Caco-2 (cell line): ENCODE data around the gene MAP1LC3C. TPM values are rescaled to one million over a fixed set of nuclear protein-coding genes. Genes with fewer than 3 reads are reported as not detected.

ENCODE experiments used
- BruUV-seq: library from RNA; stranded (reverse); fragments of 400-500 nt; replicated peaks from 2 replicates; lab custom pipeline; 2021; lab: Mats Ljungman, UMichigan
- CTCF ChIA-PET: fragments of 300-600 bp; sonication (Branson Sonifier 250); formaldehyde crosslinking; loops from one replicate; lab custom pipeline; 2022; ENCODE audit warnings: antibody characterized with exemption; lab: Charles Lee
- POLR2A ChIA-PET: fragments of 300-600 bp; sonication (Branson Sonifier 250); formaldehyde crosslinking; loops from one replicate; lab custom pipeline; 2022; ENCODE audit warnings: antibody characterized with exemption; lab: Charles Lee
- DNase-seq, 2 experiments: peaks; one replicate each; pipeline versions ENCODE4 v3.0.0 to v3.0.0-alpha.2; 2020 to 2022
- H3K27me3 ChIP-seq: replicated peaks from 2 replicates; pipeline ENCODE4 v1.6.0; 2011; ENCODE audit warnings: low read length; ENCODE audit not compliant: control insufficient read depth, insufficient read depth
- H3K36me3 ChIP-seq: 2 replicates; pipeline ENCODE4 v1.5.1; 2011; ENCODE audit warnings: low read length; ENCODE audit not compliant: control insufficient read depth, insufficient read depth
- H3K4me1 ChIP-seq: fragments of 250-450 bp; sonication (Bioruptor Pico); 2 replicates; pipeline ENCODE4 v1.5.1; 2020; ENCODE audit warnings: mild to moderate bottlenecking
- H3K4me3 ChIP-seq: 2 replicates; pipeline ENCODE4 v1.5.1; 2011; ENCODE audit warnings: low read depth, mild to moderate bottlenecking, control low read depth, low read length
- H3K9me3 ChIP-seq: fragments of 250-450 bp; sonication (Bioruptor Pico); 2 replicates; pipeline ENCODE4 v1.5.1; 2020; ENCODE audit warnings: mild to moderate bottlenecking, moderate library complexity
- H3K27ac Mint-ChIP-seq: one replicate; pipeline ENCODE4 v1.8.0; 2022; ENCODE audit warnings: mixed read lengths; ENCODE audit not compliant: unreplicated experiment
- H3K27me3 Mint-ChIP-seq: one replicate; pipeline ENCODE4 v1.8.0; 2022; ENCODE audit warnings: mixed read lengths; ENCODE audit not compliant: insufficient read depth, unreplicated experiment
- H3K36me3 Mint-ChIP-seq: one replicate; pipeline ENCODE4 v1.8.0; 2022; ENCODE audit warnings: mild to moderate bottlenecking, mixed read lengths; ENCODE audit not compliant: insufficient read depth, unreplicated experiment
- H3K4me1 Mint-ChIP-seq: one replicate; pipeline ENCODE4 v1.8.0; 2022; ENCODE audit warnings: low read depth, mixed read lengths; ENCODE audit not compliant: unreplicated experiment
- H3K4me3 Mint-ChIP-seq: one replicate; pipeline ENCODE4 v1.8.0; 2022; ENCODE audit warnings: mild to moderate bottlenecking, moderate library complexity, mixed read lengths; ENCODE audit not compliant: unreplicated experiment
- H3K9me3 Mint-ChIP-seq: one replicate; pipeline ENCODE4 v1.8.0; 2022; ENCODE audit warnings: mixed read lengths; ENCODE audit not compliant: unreplicated experiment
- intact Hi-C: fragments of 100-400 bp; cut with micrococcal nuclease; formaldehyde crosslinking; loops from one replicate; pipeline ENCODE4 v1.10.0; 2022; ENCODE audit not compliant: unreplicated experiment
- total RNA-seq: library from RNA; stranded (reverse); gene quantifications from 2 replicates; pipeline ENCODE4 v1.2.3, GENCODE V29; 2022
- TF ChIP-seq, protein P1 (sequence below), 2 experiments: fragments of 200-600 bp in 1 of 2; IDR thresholded peaks; 1 replicate in 1 of 2; 2 replicates in 1 of 2; pipeline versions ENCODE4 v1.5.1 to v1.8.0; 2011 to 2022; ENCODE audit warnings: antibody characterized with exemption in 1 of 2, control low read depth in 1 of 2, inconsistent platforms in 1 of 2, low read depth in 1 of 2, low read length in 1 of 2, mild to moderate bottlenecking in 1 of 2, moderate library complexity in 1 of 2; ENCODE audit not compliant: insufficient read depth in 1 of 2, severe bottlenecking in 1 of 2, unreplicated experiment in 1 of 2

MAP1LC3C gene
- total RNA-seq, 1 experiment from 2014 or later = 0.86 TPM

DNA sequence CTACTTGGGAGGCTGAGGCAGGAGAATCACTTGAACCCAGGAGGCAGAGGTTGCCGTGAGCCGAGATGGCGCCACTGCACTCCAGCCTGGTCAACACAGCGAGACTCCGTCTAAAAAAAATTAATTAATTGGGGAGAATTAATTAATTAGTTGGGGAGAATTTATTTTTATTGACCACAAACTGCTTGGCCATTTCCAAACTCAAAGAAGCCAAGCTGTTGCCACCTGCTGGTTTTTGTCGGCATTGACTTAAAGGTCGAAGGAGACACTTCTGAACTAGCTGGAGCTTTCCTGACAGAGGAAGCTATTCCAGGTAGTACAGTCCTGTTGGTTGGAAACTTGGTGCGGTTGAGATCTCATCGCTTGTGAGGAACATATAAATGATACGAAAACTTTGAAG lies 13.1 kb downstream of the MAP1LC3C start:
- Mint-ChIP-seq H3K36me3 (peaks cover 6% of the 10 kb centered on the region), H3K4me1 (no peaks in the 10 kb centered on the region), H3K9me3 (no peaks in the 10 kb centered on the region), H3K4me3 (no peak overlapping the region), H3K27ac (no peak overlapping the region), H3K27me3 (no peaks in the 10 kb centered on the region)
- Histone ChIP-seq H3K4me1 (no peaks in the 10 kb centered on the region), H3K27me3 (no peaks in the 10 kb centered on the region), H3K36me3 (no peaks in the 10 kb centered on the region), H3K9me3 (no peaks in the 10 kb centered on the region), H3K4me3 (no peak overlapping the region)
- CTCF ChIA-PET = interaction anchor here (1.4 kb wide), 1 partner anchor 90 kb away, joined by 13 read pairs; no protein-coding TSS in a partner anchor
- POLR2A ChIA-PET = no interaction called here
- peak; percentile 52 to 60 for DNase-seq
- intact Hi-C loops = loop anchor here (1.0 to 5.0 kb wide), 2 partner anchors 89 to 373 kb away; no protein-coding TSS in a partner anchor
- no TSS peak for BruUV-seq
- TF ChIP-seq, protein P1, sequence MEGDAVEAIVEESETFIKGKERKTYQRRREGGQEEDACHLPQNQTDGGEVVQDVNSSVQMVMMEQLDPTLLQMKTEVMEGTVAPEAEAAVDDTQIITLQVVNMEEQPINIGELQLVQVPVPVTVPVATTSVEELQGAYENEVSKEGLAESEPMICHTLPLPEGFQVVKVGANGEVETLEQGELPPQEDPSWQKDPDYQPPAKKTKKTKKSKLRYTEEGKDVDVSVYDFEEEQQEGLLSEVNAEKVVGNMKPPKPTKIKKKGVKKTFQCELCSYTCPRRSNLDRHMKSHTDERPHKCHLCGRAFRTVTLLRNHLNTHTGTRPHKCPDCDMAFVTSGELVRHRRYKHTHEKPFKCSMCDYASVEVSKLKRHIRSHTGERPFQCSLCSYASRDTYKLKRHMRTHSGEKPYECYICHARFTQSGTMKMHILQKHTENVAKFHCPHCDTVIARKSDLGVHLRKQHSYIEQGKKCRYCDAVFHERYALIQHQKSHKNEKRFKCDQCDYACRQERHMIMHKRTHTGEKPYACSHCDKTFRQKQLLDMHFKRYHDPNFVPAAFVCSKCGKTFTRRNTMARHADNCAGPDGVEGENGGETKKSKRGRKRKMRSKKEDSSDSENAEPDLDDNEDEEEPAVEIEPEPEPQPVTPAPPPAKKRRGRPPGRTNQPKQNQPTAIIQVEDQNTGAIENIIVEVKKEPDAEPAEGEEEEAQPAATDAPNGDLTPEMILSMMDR (IDR thresholded peaks at IDR 0.05; ENCODE audit: insufficient read depth in 1 of 2, low read depth in 1 of 2, low read length in 1 of 2, severe bottlenecking in 1 of 2, unreplicated experiment in 1 of 2) = peak; percentile 57 to 66

DNA sequence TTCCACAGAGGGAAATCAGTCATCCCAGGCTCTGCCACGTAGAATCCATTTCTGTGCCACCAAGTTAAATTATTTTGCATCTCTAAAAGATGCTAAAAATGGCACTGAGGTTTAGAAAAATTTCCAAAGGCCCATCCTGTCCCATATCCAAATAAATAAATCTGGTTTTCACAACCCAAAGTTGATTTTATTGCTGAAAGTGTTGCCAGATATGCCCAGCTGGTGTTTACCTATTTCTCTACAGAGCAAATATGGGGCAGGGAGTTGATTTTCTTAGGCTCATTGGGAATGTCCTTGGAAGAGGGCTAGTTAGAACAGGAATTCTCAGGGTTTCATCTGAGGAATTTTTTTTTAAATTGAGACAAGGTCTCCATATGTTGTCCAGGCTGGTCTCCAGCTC lies 19.0 kb downstream of the MAP1LC3C start:
- H3K4me1 ChIP-seq = no peaks in the 10 kb centered on the region
- ChIA-PET POLR2A (no interaction called here), CTCF (no interaction called here)
- no peak for DNase-seq
- no peaks in the 10 kb centered on the region for H3K9me3 ChIP-seq
- Mint-ChIP-seq H3K4me3 (no peak overlapping the region), H3K36me3 (peaks cover 12% of the 10 kb centered on the region), H3K4me1 (no peaks in the 10 kb centered on the region), H3K27me3 (no peaks in the 10 kb centered on the region), H3K27ac (peak overlapping the region; percentile 39), H3K9me3 (no peaks in the 10 kb centered on the region)
- H3K36me3 ChIP-seq = no peaks in the 10 kb centered on the region
- H3K4me3 ChIP-seq = no peak overlapping the region
- TF ChIP-seq, protein P1 (IDR thresholded peaks at IDR 0.05; ENCODE audit: insufficient read depth in 1 of 2, low read depth in 1 of 2, low read length in 1 of 2, severe bottlenecking in 1 of 2, unreplicated experiment in 1 of 2) = no peak
- no peaks in the 10 kb centered on the region for H3K27me3 ChIP-seq
- intact Hi-C loops = no loop called here
- no TSS peak for BruUV-seq

DNA sequence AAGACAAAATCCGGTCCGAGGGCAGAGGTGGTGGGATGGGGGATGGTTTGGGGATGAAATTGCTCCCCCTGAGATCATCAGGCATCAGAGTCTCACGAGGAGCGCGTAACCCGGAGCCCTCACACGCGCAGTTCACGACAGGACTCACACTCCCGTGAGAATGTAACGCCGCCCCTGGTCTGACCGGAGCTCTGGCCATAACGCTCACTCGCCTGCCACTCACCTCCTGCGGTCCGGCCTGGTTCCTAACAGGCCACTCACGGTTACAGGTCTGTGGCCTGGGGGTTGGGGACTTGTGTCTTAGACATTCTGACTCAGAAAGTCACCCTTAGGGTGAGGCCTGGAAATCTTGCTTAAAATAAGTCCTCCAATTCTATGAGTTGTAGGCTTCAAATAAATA lies 19.8 kb downstream of the MAP1LC3C start:
- BruUV-seq = no TSS peak
- ChIA-PET CTCF (no interaction called here), POLR2A (interaction anchor here (0.6 kb wide), 1 partner anchor 1256 kb away, joined by 3 read pairs; no protein-coding TSS in a partner anchor)
- intact Hi-C loops = no loop called here
- no peak overlapping the region for H3K27ac Mint-ChIP-seq
- Histone ChIP-seq H3K4me3 (no peak overlapping the region), H3K36me3 (no peaks in the 10 kb centered on the region), H3K4me1 (no peaks in the 10 kb centered on the region), H3K27me3 (no peaks in the 10 kb centered on the region), H3K9me3 (no peaks in the 10 kb centered on the region)
- no peak overlapping the region for H3K4me3 Mint-ChIP-seq
- H3K36me3 Mint-ChIP-seq = peaks cover 12% of the 10 kb centered on the region
- H3K4me1 Mint-ChIP-seq = no peaks in the 10 kb centered on the region
- H3K9me3 Mint-ChIP-seq = no peaks in the 10 kb centered on the region
- TF ChIP-seq, protein P1 (IDR thresholded peaks at IDR 0.05; ENCODE audit: insufficient read depth in 1 of 2, low read depth in 1 of 2, low read length in 1 of 2, severe bottlenecking in 1 of 2, unreplicated experiment in 1 of 2) = no peak
- no peak for DNase-seq
- H3K27me3 Mint-ChIP-seq = no peaks in the 10 kb centered on the region
